DLD1 (cell line): ENCODE measurements around the gene PEBP1.

Experiments
- in situ Hi-C: cut with HindIII; loops from 2 replicates; pipeline ENCODE4 v1.10.0; 2017; ENCODE audit warnings: low sequenced_read_pairs

PEBP1 gene

GRCh38 chr12:118135788-118136558 lies at the start of gene PEBP1:
TSS of gene PEBP1 (plus strand) at chr12:118136124. CDS start at chr12:118136210, 86 bp downstream.
- in situ Hi-C loops, result no loop called here

GRCh38 chr12:118089782-118090181 lies 46.1 kb upstream of the PEBP1 start:
- in situ Hi-C loops, result no loop called here

GRCh38 chr12:118094039-118094438 lies 41.9 kb upstream of the PEBP1 start:
- in situ Hi-C loops, result no loop called here

- in situ Hi-C loops, result no loop called here
These were observed 37.5 kb upstream of the PEBP1 start for GRCh38 chr12:118098401-118098800.

DNA sequence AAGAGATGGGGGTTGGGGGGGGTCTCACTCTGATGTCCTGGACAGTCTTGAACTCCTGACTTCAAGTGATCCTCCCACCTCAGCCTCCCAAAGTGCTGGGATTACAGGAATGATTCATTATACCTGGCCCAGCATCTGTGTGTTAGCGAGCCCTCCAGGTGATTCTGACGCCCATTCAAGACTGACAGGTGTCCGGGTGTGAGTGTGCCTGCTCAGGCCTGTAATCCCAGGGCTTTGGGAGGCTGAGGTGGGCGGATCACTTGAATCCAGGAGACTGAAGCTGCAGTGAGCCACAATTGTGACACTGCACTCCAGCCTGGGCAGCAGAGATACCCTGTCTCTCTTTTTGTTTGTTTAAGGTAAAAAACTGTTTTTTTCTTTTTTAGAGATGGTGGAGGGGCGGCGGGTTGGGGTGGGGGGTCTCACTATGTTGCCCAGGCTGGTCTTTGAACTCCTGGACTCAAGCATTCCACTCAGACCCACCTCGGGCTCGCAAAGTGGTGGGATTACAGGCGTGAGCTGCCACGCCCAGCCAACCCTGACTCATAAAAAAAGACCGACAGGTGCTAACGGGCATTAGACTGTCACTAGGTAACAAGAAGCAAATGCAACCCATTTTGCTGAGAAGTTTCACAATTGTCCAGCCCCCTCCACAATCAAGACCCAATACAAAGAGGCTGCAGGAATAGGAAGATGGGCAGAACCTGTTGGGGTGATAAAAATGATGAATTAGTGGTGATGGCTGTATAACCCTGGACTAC lies 36.8 kb upstream of the PEBP1 start:
- in situ Hi-C loops, result no loop called here

DNA sequence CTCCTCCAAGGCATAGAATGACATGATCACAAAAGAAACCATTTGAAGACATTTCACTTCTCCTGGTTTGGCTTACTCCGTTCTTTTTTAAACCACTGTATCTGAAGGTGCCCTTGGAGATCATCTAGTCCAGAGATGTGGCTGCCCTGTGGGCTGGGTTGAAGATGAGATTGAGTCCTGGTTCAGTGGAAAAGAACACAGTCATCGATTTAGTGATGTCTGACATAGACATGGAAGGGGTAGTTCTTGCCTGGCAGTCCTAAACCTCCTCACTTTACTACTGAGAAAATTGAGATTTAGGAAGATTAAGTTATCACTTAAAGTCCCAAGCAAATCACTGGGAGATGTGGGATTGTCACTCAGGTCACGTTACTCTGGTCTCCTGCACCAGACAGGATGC lies 34.9 kb upstream of the PEBP1 start:
- in situ Hi-C loops, result no loop called here

DNA sequence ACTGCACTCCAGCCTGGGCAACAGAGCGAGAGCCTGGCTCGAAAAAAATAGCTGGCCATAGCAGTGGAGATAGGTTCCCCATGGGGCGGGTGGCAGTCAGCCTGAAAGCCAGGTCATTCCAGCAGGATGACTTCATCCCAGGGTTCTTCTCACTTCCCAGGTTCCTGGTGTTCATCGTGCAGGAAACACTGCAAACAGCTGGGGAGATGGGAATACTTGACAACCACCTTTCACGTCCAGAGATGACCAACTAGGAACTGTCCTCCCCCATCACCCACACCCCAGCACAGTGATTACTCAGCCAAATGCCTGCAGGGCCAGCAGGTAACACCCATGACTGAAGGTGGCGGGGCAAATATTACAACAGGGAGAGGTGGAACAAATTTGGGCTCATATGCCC lies 33.9 kb upstream of the PEBP1 start:
- in situ Hi-C loops, result no loop called here

GRCh38 chr12:118102609-118103008 lies 33.3 kb upstream of the PEBP1 start:
- in situ Hi-C loops, result no loop called here

GRCh38 chr12:118103201-118103600 lies 32.7 kb upstream of the PEBP1 start:
- in situ Hi-C loops, result no loop called here

DNA sequence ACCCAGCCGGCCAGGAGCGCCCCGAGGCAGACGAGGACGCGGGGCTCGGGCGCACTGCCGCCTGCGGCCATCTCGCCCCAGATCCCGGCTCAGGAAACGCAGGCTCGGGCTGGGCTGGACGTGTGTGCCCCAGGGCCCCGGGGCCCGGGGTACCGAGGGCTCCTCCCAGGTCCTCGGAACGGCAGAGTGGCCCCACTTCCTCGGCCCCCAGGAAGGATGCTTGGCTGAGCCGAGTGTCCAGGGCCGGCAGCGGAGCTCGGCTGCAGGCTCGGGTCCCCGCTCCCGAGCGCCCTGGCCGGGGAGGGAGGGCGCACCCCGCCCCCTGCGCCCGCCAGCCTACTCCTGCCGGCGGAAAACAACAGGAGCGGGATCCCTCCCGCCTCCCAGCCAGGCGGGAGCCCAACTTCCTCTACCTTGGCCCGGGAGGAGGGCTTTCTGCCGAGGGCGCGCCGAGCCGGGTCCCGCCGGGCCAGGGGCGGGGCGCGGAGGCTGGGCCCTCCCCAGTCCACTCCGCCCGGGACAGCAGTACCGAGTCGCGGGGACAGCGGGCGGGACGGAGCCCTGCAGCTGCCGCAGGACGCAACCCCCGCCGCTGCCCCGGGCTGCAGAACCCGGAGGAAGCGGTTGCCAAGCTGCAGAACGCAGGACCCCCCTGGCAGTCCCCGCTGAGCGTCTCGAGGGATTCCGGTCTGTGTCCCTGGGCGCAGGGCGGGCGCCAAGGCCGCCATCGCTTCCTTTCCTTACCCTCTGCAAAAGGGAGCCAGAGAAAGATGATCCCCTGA lies 32.1 kb upstream of the PEBP1 start, which contains the start of gene VSIG10:
TSS of gene VSIG10 (minus strand) at position 411 of the 782 bp plus-strand sequence. CDS start at position 71, 340 bp downstream.
- in situ Hi-C loops, result no loop called here

GRCh38 chr12:118107011-118107410 lies 28.9 kb upstream of the PEBP1 start:
- in situ Hi-C loops, result no loop called here

- in situ Hi-C loops, result no loop called here
These were observed 28.2 kb upstream of the PEBP1 start for GRCh38 chr12:118107694-118108093.

DNA sequence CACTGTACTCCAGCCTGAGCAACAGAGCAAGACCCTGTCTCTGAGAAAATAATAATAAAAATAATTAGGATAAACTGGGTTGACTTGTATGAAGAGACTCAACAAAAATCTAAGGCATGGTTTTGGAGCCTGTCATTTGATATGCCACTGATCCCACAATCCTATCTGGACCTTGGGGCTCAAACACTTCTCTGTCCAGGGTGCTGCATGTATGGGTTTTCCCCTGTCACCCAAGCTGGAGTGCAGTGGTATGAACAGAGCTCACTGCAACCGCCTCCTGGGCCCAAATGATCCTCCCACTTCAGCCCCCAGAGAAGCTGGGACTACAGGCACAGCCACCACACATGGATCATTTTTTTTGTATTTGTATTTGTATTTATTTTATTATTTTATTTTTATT lies 26.8 kb upstream of the PEBP1 start:
- in situ Hi-C loops, result no loop called here

DNA sequence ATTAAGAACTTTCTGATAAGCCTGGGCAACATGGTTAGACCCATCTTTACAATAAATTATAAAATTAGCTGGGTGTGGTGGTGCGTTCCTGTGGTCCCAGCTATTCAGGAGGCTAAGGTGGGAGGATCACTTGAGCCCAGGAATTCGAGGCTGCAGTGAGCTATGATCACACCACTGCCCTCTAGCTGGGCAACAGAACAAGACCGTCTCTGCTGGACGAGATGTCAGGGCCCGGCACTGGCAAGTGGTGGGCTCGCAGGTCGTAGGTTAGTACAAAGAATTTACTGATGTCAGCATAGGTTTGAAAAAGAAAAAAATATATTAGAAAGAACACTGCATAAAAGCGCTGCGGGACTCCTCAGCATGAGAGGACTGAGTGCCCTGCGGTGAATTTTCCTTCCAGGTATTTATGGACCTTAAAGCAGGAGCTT lies 16.5 kb upstream of the PEBP1 start:
- in situ Hi-C loops, result no loop called here

GRCh38 chr12:118120579-118121363 lies 15.2 kb upstream of the PEBP1 start:
- in situ Hi-C loops, result no loop called here

GRCh38 chr12:118122264-118122663 lies 13.7 kb upstream of the PEBP1 start:
- in situ Hi-C loops, result no loop called here

DNA sequence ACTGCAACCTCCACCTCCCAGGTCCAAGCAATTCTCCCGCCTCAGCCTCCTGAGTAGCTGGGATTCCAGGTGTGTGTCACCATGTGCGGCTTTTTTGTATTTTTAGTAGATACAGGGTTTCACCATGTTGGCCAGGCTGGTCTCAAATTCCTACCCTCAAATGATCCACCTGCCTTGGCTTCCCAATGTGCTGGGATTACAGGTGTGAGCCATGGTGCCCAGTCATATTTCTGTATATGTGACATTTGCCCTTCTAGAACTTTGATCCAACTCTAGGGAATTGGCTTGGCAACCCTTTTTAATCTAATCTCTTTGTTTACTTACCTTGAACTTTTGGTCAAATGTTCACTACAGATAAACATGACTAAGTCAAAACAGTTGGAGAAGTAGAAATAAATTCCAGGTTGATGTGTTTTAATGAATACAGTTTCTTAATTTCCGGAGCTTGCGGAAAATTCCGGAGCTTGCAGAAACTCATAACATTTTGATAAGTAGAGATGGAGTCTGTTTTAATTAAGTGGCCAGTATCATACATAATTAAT lies 11.5 kb upstream of the PEBP1 start:
- in situ Hi-C loops, result no loop called here

DNA sequence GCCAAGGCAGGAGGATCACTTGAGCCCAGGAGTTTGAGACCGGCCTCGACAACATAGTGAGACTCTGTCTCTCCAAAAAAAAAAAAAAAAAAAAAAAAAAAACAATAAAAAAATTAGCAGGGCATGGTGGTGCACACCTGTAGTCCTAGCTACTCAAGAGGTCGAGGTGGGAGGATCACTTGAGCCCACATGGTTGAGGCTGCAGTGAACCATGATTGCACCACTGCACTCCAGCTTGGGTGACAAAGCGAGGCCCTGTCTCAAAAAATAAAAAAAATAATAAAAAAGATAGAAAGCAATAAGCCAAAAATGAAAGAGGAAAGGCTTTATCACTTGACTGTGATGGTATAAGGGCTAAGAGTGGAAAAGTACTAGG lies 10.2 kb upstream of the PEBP1 start:
- in situ Hi-C loops, result no loop called here

DNA sequence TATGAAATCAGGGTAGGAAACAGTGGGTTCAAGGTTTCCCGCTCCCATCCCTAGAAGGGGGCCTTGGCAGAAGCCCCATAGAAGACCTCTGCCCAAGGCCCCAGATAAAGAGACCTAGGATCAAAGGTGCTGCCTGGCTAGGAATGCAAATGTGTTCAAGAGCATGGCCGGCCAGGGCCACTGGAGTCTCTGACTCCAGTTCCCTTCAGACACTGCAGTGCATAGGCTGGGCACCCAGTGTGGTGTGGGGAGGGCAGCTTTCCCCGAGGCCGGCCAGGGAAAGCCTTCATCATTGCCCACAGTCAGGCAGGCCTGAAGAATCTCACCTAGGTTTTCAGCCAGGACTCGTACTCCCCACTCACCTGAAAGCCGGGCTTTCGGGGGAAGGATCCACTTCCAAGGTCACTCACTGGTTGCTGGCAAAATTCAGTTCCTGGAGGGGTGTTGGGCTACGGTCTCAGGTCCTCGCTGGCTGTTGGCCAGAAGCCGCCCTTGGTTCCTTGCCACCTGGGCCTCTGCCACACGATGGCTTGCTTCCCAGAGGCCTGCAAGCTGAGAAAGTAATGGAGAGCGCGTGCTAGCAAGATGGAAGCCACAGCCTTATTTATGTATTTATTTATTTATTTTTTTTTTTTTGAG lies 9.7 kb upstream of the PEBP1 start:
- in situ Hi-C loops, result no loop called here

GRCh38 chr12:118127867-118128266 lies 8.1 kb upstream of the PEBP1 start:
- in situ Hi-C loops, result no loop called here
